Measurements from ENCODE around the gene NVL. TPM values are rescaled to one million over a fixed set of nuclear protein-coding genes. Genes with fewer than 3 reads are reported as not detected.

Gene NVL
- polyA plus RNA-seq (77.3 and 84.2 TPM in 2 replicates), polyA minus RNA-seq (59.4 and 62.3 TPM in 2 replicates)

- no peaks in the 10 kb centered on the region for H3K27me3 ChIP-seq (ENCODE audit: insufficient read depth, low read depth, low read length)
- no peaks in the 10 kb centered on the region for H3K36me3 ChIP-seq (ENCODE audit: insufficient read depth, low read length)
- peak within 1 kb of the TSS; percentile 93 for H3K4me3 ChIP-seq (ENCODE audit: low read length)
- H4K20me1 ChIP-seq (ENCODE audit: insufficient read depth): no peaks in the 10 kb centered on the region
- peak within 1 kb of the TSS; percentile 89 for H3K27ac ChIP-seq (ENCODE audit: low read length)
- peaks cover 25% of the 10 kb centered on the region for H3K79me2 ChIP-seq (replicated peaks; ENCODE audit: insufficient read depth, low read length)
- TF ChIP-seq CTCF (IDR thresholded peaks at IDR 0.05; ENCODE audit: poor library complexity, severe bottlenecking): peak; percentile 23
- TF ChIP-seq POLR2AphosphoS5 (IDR thresholded peaks at IDR 0.05): peak; percentile 57
- TF ChIP-seq, protein P1, sequence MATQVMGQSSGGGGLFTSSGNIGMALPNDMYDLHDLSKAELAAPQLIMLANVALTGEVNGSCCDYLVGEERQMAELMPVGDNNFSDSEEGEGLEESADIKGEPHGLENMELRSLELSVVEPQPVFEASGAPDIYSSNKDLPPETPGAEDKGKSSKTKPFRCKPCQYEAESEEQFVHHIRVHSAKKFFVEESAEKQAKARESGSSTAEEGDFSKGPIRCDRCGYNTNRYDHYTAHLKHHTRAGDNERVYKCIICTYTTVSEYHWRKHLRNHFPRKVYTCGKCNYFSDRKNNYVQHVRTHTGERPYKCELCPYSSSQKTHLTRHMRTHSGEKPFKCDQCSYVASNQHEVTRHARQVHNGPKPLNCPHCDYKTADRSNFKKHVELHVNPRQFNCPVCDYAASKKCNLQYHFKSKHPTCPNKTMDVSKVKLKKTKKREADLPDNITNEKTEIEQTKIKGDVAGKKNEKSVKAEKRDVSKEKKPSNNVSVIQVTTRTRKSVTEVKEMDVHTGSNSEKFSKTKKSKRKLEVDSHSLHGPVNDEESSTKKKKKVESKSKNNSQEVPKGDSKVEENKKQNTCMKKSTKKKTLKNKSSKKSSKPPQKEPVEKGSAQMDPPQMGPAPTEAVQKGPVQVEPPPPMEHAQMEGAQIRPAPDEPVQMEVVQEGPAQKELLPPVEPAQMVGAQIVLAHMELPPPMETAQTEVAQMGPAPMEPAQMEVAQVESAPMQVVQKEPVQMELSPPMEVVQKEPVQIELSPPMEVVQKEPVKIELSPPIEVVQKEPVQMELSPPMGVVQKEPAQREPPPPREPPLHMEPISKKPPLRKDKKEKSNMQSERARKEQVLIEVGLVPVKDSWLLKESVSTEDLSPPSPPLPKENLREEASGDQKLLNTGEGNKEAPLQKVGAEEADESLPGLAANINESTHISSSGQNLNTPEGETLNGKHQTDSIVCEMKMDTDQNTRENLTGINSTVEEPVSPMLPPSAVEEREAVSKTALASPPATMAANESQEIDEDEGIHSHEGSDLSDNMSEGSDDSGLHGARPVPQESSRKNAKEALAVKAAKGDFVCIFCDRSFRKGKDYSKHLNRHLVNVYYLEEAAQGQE (IDR thresholded peaks at IDR 0.05; ENCODE audit: borderline replicate concordance): no peak
- TF ChIP-seq SMC3 (conservative IDR thresholded peaks at IDR 0.05; ENCODE audit: poor library complexity): peak; percentile 52
- peak; percentile 86 for TF ChIP-seq MXI1 (conservative IDR thresholded peaks at IDR 0.05; ENCODE audit: poor library complexity, severe bottlenecking)
- TF ChIP-seq EP300 (conservative IDR thresholded peaks at IDR 0.05; ENCODE audit: poor library complexity, severe bottlenecking): peak; percentile 56
- TF ChIP-seq RAD21 (conservative IDR thresholded peaks at IDR 0.05): peak; percentile 34
- TF ChIP-seq EZH2 (IDR thresholded peaks at IDR 0.05; ENCODE audit: borderline replicate concordance, insufficient read depth, low read length, poor library complexity, severe bottlenecking): no peak
- TF ChIP-seq TAF1 (IDR thresholded peaks at IDR 0.05; ENCODE audit: low read depth): peak; percentile 41
- H2AFZ ChIP-seq (ENCODE audit: low read depth, low read length): peak within 1 kb of the TSS; percentile 99
- peaks cover 3% of the 10 kb centered on the region for H3F3A ChIP-seq (ENCODE audit: insufficient read depth, low read length, poor library complexity, severe bottlenecking)
- peak within 1 kb of the TSS; percentile 71 for H3K9ac ChIP-seq (ENCODE audit: low read length)
- no peaks in the 10 kb centered on the region for H3K9me2 ChIP-seq (ENCODE audit: insufficient read depth, low read length)
- H3K9me3 ChIP-seq (ENCODE audit: low read length): no peaks in the 10 kb centered on the region
- peak within 1 kb of the TSS; percentile 97 for H3K4me2 ChIP-seq (ENCODE audit: low read length)
Observed at GRCh38 chr1:224329842-224330753, at the start of gene NVL. NVL (minus strand) TSS chr1:224330172; CDS start chr1:224330127, 45 bp downstream.

DNA sequence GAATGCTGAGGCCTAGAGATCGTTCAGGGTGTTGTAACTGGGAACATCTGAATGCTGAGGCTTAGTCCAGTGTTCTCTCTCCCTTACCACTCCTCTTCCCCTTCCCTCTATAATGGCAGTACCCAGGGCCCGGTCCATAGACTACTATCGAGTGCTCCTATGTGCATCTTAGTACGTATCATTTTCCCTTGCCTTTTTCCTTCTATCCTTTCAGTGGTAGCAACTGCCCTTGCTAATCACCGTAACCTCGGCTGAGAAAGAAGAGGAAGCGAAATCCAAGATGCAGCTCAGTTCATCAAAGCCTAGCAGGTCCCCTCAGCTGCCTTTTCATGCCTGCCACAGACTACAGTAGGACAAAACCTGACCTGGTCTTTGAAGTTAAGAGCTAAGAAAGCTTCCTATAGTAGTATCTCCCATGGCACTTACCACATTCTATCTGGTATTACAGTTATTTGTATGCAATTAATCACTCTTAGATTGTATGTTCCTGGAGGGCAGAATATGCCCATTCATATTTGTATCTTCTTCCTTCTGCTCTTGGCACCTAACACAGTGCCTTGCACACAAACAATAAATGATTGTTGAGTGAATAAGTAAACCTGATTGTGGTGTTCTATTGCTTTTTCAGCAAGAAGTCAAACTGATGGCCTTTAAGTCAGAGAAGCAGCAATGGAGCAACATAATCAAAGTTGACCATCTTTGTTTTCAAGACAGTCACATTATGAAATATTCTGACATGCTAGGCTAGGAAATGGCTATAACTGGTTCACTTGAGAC lies 49.1 kb upstream of the NVL start:
- Histone ChIP-seq H3K4me3 (ENCODE audit: low read length) (no peak overlapping the region), H3F3A (ENCODE audit: insufficient read depth, low read length, poor library complexity, severe bottlenecking) (no peaks in the 10 kb centered on the region), H3K9me3 (ENCODE audit: low read length) (no peaks in the 10 kb centered on the region), H3K4me2 (ENCODE audit: low read length) (no peak overlapping the region), H2AFZ (ENCODE audit: low read depth, low read length) (no peak overlapping the region), H3K27me3 (ENCODE audit: insufficient read depth, low read depth, low read length) (no peaks in the 10 kb centered on the region), H3K9me2 (ENCODE audit: insufficient read depth, low read length) (no peaks in the 10 kb centered on the region), H3K27ac (ENCODE audit: low read length) (no peak overlapping the region), H3K36me3 (ENCODE audit: insufficient read depth, low read length) (no peaks in the 10 kb centered on the region), H3K9ac (ENCODE audit: low read length) (no peak overlapping the region), H3K79me2 (replicated peaks; ENCODE audit: insufficient read depth, low read length) (no peaks in the 10 kb centered on the region), H4K20me1 (ENCODE audit: insufficient read depth) (no peaks in the 10 kb centered on the region)
- TF ChIP-seq RAD21 (conservative IDR thresholded peaks at IDR 0.05) (no peak), EP300 (conservative IDR thresholded peaks at IDR 0.05; ENCODE audit: poor library complexity, severe bottlenecking) (no peak), SMC3 (conservative IDR thresholded peaks at IDR 0.05; ENCODE audit: poor library complexity) (no peak), EZH2 (IDR thresholded peaks at IDR 0.05; ENCODE audit: borderline replicate concordance, insufficient read depth, low read length, poor library complexity, severe bottlenecking) (no peak), POLR2AphosphoS5 (IDR thresholded peaks at IDR 0.05) (no peak), CTCF (IDR thresholded peaks at IDR 0.05; ENCODE audit: poor library complexity, severe bottlenecking) (no peak), MXI1 (conservative IDR thresholded peaks at IDR 0.05; ENCODE audit: poor library complexity, severe bottlenecking) (no peak), TAF1 (IDR thresholded peaks at IDR 0.05; ENCODE audit: low read depth) (no peak)
- TF ChIP-seq, protein P1 (IDR thresholded peaks at IDR 0.05; ENCODE audit: borderline replicate concordance): no peak

Measured in neural cell (in vitro differentiated cells).